K562 (cell line): ENCODE measurements around the gene YTHDC1. TPM values are rescaled to one million over a fixed set of nuclear protein-coding genes. Genes with fewer than 3 reads are reported as not detected.
"Not testable (repeated sequence)": the region's sequence is repeated elsewhere in the genome, so short reads cannot be mapped to it uniquely, and the experiment has no call there.

Experiments used
- ARID1B ChIP-seq: fragments of 450-650 bp; IDR thresholded peaks from 2 replicates; pipeline ENCODE4 v1.6.1; 2016; ENCODE audit warnings: antibody characterized with exemption, mild to moderate bottlenecking, inconsistent platforms
- CBFA2T2 ChIP-seq: fragments of 450-650 bp; conservative IDR thresholded peaks from 2 replicates; pipeline ENCODE4 v1.6.1; 2017; ENCODE audit warnings: mild to moderate bottlenecking
- CC2D1A ChIP-seq: fragments of 450-650 bp; IDR thresholded peaks from 2 replicates; pipeline ENCODE4 v1.6.1; 2017; ENCODE audit warnings: mild to moderate bottlenecking
- HDAC1 ChIP-seq, 2 experiments: fragments of 450-650 bp; IDR thresholded peaks; 2 replicates each; pipeline ENCODE4 v1.6.1; 2016 to 2017; ENCODE audit warnings: inconsistent platforms in 1 of 2, mild to moderate bottlenecking in 1 of 2, moderate library complexity in 1 of 2
- HMBOX1 ChIP-seq: sonication (generic); IDR thresholded peaks from 2 replicates; pipeline ENCODE4 v1.6.1; 2016
- KDM1A ChIP-seq, 2 experiments: fragments of 450-650 bp; IDR thresholded peaks; 2 replicates each; pipeline ENCODE4 v1.6.1; 2016; ENCODE audit warnings: mild to moderate bottlenecking in 2 of 2
- MTA2 ChIP-seq: fragments of 450-650 bp; IDR thresholded peaks from 2 replicates; pipeline ENCODE4 v1.6.1; 2016; ENCODE audit warnings: low read depth
- NCOR1 ChIP-seq: fragments of 450-650 bp; IDR thresholded peaks from 2 replicates; pipeline ENCODE4 v1.6.1; 2016; ENCODE audit warnings: mild to moderate bottlenecking, moderate library complexity
- NFIC ChIP-seq: fragments of 450-650 bp; IDR thresholded peaks from 2 replicates; pipeline ENCODE4 v1.6.1; 2017; ENCODE audit warnings: mild to moderate bottlenecking, inconsistent platforms
- PTRF ChIP-seq: fragments of 450-650 bp; IDR thresholded peaks from 2 replicates; pipeline ENCODE4 v1.6.1; 2016; ENCODE audit warnings: mild to moderate bottlenecking, missing genetic modification characterization, missing compliant biosample characterization
- PTTG1 ChIP-seq: fragments of 450-650 bp; IDR thresholded peaks from 2 replicates; pipeline ENCODE4 v1.6.1; 2016; ENCODE audit warnings: low read depth, mild to moderate bottlenecking, missing genetic modification characterization, missing compliant biosample characterization
- SMARCE1 ChIP-seq: fragments of 450-650 bp; IDR thresholded peaks from 2 replicates; pipeline ENCODE4 v1.7.1; 2016; ENCODE audit warnings: mild to moderate bottlenecking
- SOX6 ChIP-seq: fragments of 450-650 bp; IDR thresholded peaks from 2 replicates; pipeline ENCODE4 v1.6.1; 2014; ENCODE audit warnings: mild to moderate bottlenecking
- TCF3 ChIP-seq: sonication (generic); formaldehyde crosslinking; IDR thresholded peaks from 2 replicates; pipeline ENCODE4 v1.4.0; 2020; ENCODE audit warnings: mild to moderate bottlenecking, missing genetic modification reagents
- TEAD4 ChIP-seq, 2 experiments: sonication (generic) in 1 of 2; formaldehyde crosslinking in 1 of 2; IDR thresholded peaks; 2 replicates each; pipeline versions ENCODE4 v1.6.1 to v1.8.0; 2012 to 2022; ENCODE audit warnings: borderline replicate concordance in 1 of 2, inconsistent platforms in 1 of 2, low read length in 1 of 2, mild to moderate bottlenecking in 1 of 2, missing genetic modification reagents in 1 of 2
- TRIM24 ChIP-seq, 2 experiments: fragments of 450-650 bp; IDR thresholded peaks; 2 replicates each; pipeline ENCODE4 v1.6.1; 2016
- ZFX ChIP-seq: sonication (generic); formaldehyde crosslinking; IDR thresholded peaks from 2 replicates; pipeline ENCODE4 v1.8.0; 2022; ENCODE audit warnings: mild to moderate bottlenecking, missing genetic modification reagents, moderate library complexity
- ZNF592 ChIP-seq: fragments of 450-650 bp; IDR thresholded peaks from 2 replicates; pipeline ENCODE4 v1.6.1; 2017; ENCODE audit warnings: antibody characterized with exemption, mild to moderate bottlenecking
- polyA plus RNA-seq, 8 experiments: library from polyadenylated mRNA; depleted of rRNA in 4 of 8; stranded (reverse) in 5 of 8; unstranded in 3 of 8; fragments of >200 nt; fragmentation: Nextera tagmentation in 2 of 8; fragmentation: Illumina TruSeq in 1 of 8; extraction: Ambion mirVana in 2 of 8; extraction: Trizol in 1 of 8; gene quantifications; 2 replicates each; pipeline versions ENCODE4 v1.2.1 to v1.2.3, GENCODE V29; 2011 to 2014; ENCODE audit warnings: inconsistent platforms in 1 of 8, missing spikeins in 1 of 8
- total RNA-seq, 7 experiments: library from RNA; depleted of rRNA in 6 of 7; stranded (reverse); fragments of >200 nt in 6 of 7; fragmentation: Illumina TruSeq in 2 of 7; extraction: Trizol in 2 of 7; gene quantifications; 2 replicates each; pipeline versions ENCODE4 v1.2.1 to v1.2.3, GENCODE V29; 2011 to 2021; ENCODE audit warnings: low replicate concordance in 1 of 7
- TF ChIP-seq, protein P1 (sequence below): sonication (generic); formaldehyde crosslinking; IDR thresholded peaks from 2 replicates; pipeline ENCODE4 v1.9.0; 2022; ENCODE audit warnings: mild to moderate bottlenecking, missing genetic modification reagents

Gene YTHDC1
- total and polyA plus RNA-seq, 9 of the 15 experiments (the other 6 are each of a cell fraction or from before 2014, with no cell fraction given): 9.8 to 65.4 (median 51.7) TPM

DNA sequence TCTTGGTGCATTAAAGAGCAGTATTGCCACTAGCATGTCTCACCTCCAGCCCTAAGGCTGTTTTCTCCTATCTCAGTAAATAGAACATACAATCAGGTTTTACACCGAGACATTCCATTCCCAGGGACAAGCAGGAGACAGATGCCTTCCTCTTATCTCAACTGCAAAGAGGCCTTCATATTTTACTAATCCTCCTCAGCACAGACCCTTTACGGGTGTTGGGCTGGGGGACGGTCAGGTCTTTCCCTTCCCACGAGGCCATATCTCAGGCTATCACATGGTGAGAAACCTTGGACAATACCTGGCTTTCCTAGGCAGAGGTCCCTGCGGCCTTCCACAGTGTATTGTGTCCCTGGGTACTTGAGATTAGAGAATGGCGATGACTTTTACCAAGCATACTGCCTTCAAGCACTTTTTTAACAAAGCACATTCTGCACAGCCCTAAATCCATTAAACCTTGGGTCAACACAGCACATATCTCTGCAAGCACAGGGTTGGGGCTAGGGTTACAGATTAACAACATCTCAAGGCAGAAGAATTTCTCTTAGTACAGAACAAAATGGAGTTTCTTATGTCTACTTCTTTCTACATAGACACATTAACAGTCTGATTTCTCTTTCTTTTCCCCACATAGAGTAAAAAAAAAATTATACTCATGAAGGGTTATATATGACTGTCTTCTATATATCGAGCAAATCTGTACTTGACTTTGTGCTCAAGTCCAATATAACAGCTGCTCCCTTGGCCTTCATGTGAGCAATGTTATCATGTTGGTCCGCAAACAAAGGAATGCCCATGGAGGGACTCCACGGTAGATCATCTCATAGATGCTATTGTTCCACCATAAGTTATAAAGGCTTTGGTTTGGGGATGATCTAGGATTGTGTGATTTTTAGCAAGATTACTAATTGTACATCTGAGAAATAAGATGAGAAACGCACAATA, 67.8 kb downstream of the YTHDC1 start (continued):
- TF ChIP-seq TCF3 (CRISPR knock-in tag) (peak; percentile 93), KDM1A (IDR thresholded peaks at IDR 0.05) (peak; percentile 79 to 84), PTRF (peak; percentile 70), SMARCE1 (peak; percentile 40; the same call in 1 of the 2 replicates), ZNF592 (peak; percentile 74), ZFX (CRISPR knock-in tag) (peak; percentile 47; the same call in 1 of the 2 replicates), HDAC1 (IDR thresholded peaks at IDR 0.05) (peak in 1 of 2 experiments; percentile 46; a peak in 2 of 4 replicates), ARID1B (peak; percentile 84), NFIC (peak; percentile 69), TEAD4 (IDR thresholded peaks at IDR 0.05; ENCODE audit: low read length) (peak; percentile 35; the same call in 1 of the 2 replicates), SOX6 (peak; percentile 92), NCOR1 (peak; percentile 84), TRIM24 (IDR thresholded peaks at IDR 0.05) (peak; percentile 19 to 75; a peak in 2 of 4 replicates), CBFA2T2 (peak; percentile 90), MTA2 (peak; percentile 75), CC2D1A (peak; percentile 37; the same call in 1 of the 2 replicates), PTTG1 (tag) (peak; percentile 21; the same call in 1 of the 2 replicates), HMBOX1 (peak; percentile 58; the same call in 1 of the 2 replicates)
- TF ChIP-seq, protein P1, sequence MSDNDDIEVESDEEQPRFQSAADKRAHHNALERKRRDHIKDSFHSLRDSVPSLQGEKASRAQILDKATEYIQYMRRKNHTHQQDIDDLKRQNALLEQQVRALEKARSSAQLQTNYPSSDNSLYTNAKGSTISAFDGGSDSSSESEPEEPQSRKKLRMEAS: peak; percentile 82
- not testable (repeated sequence) for TF ChIP-seq TEAD4 (CRISPR knock-in tag; IDR thresholded peaks at IDR 0.05; ENCODE audit: borderline replicate concordance)
